ENCODE measurements around the gene KIFAP3. TPM values are rescaled to one million over a fixed set of nuclear protein-coding genes. Genes with fewer than 3 reads are reported as not detected.
"Not testable (repeated sequence)": the region's sequence is repeated elsewhere in the genome, so short reads cannot be mapped to it uniquely, and the experiment has no call there.

The KIFAP3 gene
- total RNA-seq, 1 donor from 2014 or later: 25.6 TPM

DNA sequence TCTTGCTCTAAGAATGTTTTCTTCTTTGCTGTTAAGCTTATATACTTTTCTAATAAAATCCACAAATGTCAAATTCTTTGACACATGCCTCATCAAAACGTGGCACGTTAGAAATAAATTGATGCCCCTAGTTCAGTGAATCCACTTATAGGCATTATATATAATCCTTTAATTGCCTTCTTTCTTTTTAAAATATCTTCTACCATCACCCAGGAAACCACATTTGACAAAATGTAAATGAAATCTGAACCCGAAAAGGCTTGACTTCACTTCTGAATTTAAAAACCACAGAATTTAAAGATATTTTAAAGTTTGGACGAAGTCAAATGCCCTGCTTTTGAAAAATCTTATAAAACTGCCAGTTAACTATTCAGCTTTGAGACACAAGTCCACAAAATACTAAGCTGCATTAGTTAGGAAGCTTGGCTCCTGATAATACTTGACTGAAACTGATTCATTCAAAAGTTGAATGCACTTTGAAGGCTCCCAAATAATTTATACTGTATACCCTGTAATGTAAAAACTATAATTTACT lies 22.4 kb upstream of the KIFAP3 start:
- no peaks in the 10 kb centered on the region for H3K27me3 ChIP-seq
- TF ChIP-seq, protein P1, sequence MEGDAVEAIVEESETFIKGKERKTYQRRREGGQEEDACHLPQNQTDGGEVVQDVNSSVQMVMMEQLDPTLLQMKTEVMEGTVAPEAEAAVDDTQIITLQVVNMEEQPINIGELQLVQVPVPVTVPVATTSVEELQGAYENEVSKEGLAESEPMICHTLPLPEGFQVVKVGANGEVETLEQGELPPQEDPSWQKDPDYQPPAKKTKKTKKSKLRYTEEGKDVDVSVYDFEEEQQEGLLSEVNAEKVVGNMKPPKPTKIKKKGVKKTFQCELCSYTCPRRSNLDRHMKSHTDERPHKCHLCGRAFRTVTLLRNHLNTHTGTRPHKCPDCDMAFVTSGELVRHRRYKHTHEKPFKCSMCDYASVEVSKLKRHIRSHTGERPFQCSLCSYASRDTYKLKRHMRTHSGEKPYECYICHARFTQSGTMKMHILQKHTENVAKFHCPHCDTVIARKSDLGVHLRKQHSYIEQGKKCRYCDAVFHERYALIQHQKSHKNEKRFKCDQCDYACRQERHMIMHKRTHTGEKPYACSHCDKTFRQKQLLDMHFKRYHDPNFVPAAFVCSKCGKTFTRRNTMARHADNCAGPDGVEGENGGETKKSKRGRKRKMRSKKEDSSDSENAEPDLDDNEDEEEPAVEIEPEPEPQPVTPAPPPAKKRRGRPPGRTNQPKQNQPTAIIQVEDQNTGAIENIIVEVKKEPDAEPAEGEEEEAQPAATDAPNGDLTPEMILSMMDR (IDR thresholded peaks at IDR 0.05): no peak
- DNase-seq: no peak
- H3K4me1 ChIP-seq: no peaks in the 10 kb centered on the region
- no peak overlapping the region for H3K27ac ChIP-seq
- no peak for ATAC-seq
- H3K4me3 ChIP-seq: no peak overlapping the region
- no peaks in the 10 kb centered on the region for H3K9me3 ChIP-seq
- intact Hi-C loops (cut with DNase I): no loop called here
- H3K36me3 ChIP-seq: no peaks in the 10 kb centered on the region

DNA sequence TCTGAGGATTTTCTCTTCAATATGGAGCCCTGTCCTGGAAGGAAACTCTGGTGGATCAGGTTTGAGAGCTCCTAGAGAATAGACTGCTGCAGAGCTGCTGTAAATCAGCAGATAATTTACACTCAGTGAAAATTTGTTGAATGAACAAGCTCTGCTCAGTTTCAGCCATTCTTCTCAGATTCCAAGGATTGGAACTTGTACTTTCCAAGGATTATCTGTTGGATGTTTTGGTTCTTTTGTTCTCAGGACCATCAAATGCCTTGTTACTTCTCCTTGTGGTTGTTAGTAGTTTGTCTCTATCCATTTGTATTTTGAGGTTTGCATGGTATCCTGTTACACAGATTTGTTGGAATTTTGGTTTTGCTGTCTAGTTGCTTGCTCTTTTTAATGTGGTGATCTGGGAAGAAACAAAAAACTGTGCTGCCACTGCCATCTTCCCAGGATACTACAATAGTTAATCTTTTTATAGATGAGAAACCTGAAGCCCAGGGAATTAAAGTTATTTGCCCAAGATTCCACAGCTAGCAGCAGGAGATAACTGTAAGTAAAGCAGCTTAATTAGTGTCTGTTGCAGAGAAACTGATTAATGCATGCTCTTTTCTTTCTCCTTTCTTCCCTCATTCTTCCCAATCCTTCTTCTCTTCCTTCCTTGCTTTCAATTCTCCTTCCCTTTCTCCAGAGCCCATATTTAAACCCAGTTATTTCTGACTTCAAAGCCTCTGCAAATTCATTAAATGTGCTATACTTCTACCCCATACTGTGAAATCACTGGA lies 21.7 kb upstream of the KIFAP3 start:
- DNase-seq (no peak), ATAC-seq (no peak)
- Histone ChIP-seq H3K27ac (no peak overlapping the region), H3K4me1 (no peaks in the 10 kb centered on the region), H3K4me3 (no peak overlapping the region), H3K36me3 (no peaks in the 10 kb centered on the region), H3K9me3 (no peaks in the 10 kb centered on the region), H3K27me3 (no peaks in the 10 kb centered on the region)
- intact Hi-C loops (cut with DNase I): no loop called here
- TF ChIP-seq, protein P1 (IDR thresholded peaks at IDR 0.05): no peak

DNA sequence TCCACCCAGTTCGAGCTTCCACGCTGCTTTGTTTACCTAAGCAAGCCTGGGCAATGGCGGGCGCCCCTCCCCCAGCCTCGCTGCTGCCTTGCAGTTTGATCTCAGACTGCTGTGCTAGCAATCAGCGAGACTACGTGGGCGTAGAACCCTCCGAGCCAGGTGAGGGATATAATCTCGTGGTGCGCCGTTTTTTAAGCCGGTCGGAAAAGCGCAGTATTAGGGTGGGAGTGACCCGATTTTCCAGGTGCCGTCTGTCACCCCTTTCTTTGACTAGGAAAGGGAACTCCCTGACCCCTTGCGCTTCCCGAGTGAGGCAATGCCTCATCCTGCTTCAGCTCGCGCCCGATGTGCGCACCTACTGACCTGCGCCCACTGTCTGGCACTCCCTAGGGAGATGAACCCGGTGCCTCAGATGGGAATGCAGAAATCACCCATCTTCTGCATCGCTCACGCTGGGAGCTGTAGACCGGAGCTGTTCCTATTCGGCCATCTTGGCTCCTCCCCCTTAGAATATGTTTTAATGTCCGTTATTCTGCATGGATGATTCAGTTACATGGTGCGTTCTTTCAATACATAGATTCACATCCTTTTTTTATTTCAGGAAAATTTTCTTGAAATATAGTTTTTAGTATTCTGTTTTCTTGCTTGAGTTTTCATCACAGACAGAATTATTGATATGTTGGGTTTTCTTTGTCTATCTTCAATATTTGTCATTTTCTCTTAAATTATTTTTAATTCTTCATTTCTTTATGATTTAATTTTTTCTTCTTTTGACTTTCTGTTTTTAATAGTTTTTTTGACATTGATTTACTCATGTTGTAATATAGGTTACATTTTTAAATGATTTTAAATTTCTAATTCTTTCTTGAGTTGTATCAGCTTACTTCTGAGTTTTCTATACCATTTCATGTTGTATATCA lies 20.5 kb upstream of the KIFAP3 start:
- H3K4me3 ChIP-seq; ATAC-seq; H3K36me3 ChIP-seq; H3K9me3 ChIP-seq; H3K4me1 ChIP-seq; DNase-seq; intact Hi-C loops (cut with DNase I); H3K27me3 ChIP-seq; H3K27ac ChIP-seq: not testable (repeated sequence)

DNA sequence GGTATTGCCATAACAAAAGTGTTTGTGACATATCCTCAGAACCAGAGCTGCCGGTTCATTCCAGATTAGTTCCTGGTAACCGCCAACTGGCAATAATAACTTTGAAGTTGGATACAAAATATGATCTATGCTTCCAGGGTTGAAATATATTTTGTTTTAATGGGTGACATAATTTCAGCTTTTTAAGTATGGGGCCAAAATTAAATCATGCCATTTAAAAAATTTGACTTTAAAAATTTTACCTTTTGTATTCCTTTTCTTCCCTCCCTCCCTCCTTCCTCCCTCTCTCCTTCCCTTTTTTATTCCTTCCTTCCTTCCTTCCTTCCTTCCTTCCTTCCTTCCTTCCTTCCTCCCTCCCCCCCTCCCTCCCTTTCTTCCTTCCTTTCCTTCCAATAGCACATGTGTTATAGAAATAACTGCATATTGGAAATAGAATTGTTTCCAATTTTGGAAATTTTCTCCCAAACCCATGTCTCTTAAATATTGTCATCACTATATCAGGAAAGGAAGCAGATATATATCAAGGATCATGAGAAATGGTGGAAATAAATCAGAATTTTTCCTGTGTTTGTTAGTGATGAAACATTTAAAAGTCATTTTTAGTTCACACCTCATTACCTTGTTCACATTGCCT lies 12.0 kb upstream of the KIFAP3 start:
- intact Hi-C loops (cut with DNase I): no loop called here
- DNase-seq (no peak), ATAC-seq (no peak)
- H3K36me3 ChIP-seq: no peaks in the 10 kb centered on the region
- no peaks in the 10 kb centered on the region for H3K4me1 ChIP-seq
- TF ChIP-seq, protein P1 (IDR thresholded peaks at IDR 0.05): no peak
- no peak overlapping the region for H3K4me3 ChIP-seq
- no peak overlapping the region for H3K27ac ChIP-seq
- H3K27me3 ChIP-seq: no peaks in the 10 kb centered on the region
- H3K9me3 ChIP-seq: no peaks in the 10 kb centered on the region

DNA sequence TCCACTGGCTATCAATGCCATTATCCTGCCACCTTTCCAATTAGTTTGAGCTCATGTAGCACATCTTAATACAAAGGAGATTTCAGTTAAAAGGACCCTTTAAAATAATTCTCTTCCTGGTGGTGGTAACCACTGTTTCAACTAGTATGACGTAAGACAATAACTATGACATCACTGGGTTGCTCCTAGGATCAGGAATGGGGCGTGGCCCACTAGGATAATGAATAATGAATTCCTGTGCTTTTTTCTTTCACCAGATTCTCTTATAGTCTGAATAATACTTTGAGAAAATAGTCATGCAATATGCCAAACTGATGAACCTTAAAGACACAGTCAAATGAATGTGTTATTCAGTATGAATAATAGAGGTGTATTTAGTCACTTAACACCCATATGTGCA lies 10.6 kb upstream of the KIFAP3 start:
- TF ChIP-seq, protein P1 (IDR thresholded peaks at IDR 0.05): no peak
- DNase-seq (no peak), ATAC-seq (no peak)
- Histone ChIP-seq H3K4me3 (no peak overlapping the region), H3K4me1 (no peaks in the 10 kb centered on the region), H3K36me3 (no peaks in the 10 kb centered on the region), H3K27ac (no peak overlapping the region), H3K27me3 (no peaks in the 10 kb centered on the region), H3K9me3 (no peaks in the 10 kb centered on the region)
- intact Hi-C loops (cut with DNase I): no loop called here

All from upper lobe of right lung (tissue), 1 donor.